GM19238 (cell line): ENCODE results near the gene NUDT14.

ENCODE experiments used
- DNase-seq: peaks from one replicate; pipeline ENCODE4 v3.0.0; 2011; ENCODE audit warnings: low spot score; ENCODE audit not compliant: insufficient read length

NUDT14 gene

DNA sequence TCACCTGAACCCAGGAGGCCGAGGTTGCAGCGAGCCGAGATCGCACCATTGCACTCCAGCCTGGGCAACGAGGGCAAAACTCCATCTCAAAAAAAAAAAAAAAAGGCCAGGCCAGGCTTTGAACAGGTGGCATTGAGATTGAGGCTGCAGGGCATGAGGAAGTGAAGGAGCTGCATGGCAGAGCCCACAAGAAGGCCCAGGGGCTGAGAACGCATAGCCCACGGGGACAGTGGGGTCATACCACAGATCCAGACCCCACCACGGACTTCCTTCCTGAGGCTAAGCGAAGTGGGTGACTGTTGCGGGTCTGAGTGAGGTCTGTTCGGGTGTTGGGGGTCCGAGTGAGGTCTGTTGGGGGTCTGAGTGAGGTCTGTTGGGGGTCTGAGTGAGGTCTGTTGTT lies 20.3 kb downstream of the NUDT14 start:
- DNase-seq, result no peak

DNA sequence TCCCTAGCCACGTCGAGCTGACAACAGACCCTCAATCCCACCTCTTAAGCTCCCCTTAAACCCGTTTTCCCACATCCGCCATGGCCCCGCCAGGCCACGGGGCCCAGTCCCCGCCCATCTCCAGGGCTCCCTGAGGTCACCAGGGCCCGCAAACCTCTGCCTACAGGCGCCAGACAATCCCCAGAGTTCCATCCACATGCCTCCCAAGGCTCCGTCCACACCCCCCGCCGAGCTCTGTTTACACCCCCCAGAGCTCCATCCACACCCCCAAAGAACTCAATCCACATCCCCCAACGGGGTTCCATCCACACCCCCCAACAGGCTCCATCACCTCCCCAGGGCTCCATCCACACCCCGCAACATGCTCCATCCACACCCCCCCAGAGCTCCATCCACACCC lies 21.8 kb downstream of the NUDT14 start:
- DNase-seq, result no peak

DNA sequence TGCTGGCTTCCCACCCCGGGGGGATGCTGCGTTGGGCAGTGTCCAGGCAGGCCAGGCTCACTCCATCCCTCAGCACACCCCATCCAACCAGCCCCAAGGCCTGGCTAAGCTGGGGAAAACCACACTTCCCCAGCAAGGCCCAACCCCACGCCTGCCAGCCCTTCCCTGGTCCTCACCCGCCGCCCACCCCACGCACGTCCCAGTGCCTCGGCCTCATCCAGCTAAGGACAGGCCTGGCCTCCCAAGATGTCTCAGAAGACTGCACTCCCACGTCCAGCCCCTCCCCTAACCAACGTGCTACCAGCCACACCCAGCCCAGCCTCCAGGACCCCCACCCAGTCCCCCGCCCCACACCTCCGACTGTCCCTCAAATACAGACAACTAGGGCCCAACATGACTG lies 22.3 kb downstream of the NUDT14 start:
- DNase-seq, result no peak

DNA sequence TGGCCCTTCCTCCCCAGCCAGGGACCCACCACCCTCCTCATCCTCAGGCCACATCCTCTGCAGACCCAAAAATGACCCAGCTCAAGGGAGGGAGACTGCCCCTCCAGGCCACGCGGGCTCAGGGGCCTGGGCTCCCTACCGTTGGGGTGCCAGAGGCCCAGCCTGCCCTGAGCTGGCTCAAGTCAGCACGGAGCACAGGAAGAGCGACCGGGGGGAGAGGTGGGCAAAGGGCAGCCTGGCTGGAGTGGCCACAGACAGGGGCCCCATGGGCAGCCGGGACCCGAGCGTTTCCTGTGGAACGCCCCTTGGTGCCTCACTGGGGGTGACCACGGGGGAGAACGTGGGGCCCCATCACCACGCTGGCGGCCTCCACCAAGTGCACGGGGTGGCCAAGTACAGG lies 23.2 kb downstream of the NUDT14 start:
- DNase-seq, result no peak

GRCh38 chr14:105156414-105157375 lies 24.4 kb downstream of the NUDT14 start:
- DNase-seq, result no peak

DNA sequence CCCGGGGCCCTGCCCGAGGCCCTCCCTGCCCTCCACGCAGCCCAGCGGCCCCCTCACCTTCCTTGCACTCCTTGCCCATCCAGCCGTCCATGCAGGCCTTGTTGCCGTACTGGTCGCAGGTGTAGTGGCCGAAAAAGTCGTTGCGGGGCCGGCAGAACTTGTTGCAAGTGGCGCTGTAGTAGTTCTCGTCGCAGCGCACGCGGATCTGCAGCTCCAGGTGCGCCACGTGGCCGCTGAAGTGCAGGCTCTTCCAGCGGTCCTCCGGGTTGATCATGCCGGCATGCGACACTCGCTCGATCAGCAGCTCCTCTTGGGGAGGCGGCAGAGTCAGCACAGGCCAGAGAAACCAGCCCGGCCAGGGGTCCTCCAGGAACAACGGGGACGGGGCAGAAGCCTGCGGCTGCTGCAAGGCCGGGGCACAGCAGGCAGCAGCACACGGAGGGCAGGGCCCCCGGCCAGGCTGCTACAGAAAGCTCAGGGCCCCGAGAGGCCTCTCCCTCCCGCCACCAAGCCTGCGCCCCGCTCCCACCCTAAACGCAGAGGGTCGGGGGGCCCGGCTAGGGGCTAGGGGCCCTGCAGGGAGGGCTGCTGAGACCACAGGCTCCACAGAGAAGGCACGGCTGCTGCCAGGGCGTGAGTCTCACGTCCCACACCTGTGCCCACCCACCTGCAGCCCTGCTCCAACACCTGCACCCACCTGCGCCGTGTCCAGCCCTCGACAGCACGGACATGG lies 25.3 kb downstream of the NUDT14 start:
- DNase-seq, result no peak

DNA sequence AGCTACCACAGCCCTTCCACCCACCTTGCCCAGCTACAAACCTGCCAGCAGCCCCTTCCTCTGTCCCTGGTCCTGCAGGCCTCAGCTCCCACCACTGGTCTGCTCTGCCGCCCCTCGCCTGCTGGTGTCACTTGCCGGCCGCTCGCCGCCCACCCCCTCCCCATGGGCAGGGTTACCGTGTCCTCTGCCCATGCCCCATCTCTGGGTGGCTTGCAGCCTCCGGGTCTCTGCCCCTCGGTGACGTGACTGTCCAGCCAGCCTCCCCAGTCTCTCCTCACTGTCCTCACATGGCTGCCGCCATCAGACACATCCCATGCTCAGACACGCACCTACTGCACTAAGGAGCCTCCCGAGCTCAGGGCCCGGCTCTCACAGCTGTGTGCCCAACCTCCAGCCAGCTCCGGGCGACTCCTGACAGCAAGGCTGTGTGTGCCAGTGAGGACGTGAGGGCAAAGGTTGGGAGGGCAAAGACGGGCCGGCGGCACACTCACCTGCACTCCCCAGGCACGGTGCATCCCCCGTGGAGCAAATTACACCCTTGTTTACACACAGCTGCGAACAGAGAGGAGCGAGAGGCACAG lies 26.0 kb downstream of the NUDT14 start:
- DNase-seq, result no peak

DNA sequence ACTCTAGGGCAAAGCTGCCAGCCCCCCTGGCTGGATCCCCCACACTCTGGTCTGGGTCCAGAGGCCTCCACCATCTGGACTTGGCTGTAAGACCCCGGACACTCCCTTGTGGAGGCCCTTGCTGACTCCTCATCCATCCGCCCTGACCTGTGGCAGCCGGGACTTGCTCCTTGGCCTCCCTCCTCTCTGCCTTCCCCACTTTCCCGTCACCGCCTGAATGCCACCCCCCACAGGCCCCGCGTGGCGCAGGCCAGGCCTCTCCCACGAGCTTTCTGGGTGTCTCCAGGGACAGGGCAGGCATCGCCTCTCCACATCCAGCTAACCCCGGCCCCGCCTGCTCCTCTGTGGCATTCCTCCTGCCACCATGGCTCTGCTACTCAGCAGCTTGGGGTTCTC lies 26.6 kb downstream of the NUDT14 start:
- no peak for DNase-seq

DNA sequence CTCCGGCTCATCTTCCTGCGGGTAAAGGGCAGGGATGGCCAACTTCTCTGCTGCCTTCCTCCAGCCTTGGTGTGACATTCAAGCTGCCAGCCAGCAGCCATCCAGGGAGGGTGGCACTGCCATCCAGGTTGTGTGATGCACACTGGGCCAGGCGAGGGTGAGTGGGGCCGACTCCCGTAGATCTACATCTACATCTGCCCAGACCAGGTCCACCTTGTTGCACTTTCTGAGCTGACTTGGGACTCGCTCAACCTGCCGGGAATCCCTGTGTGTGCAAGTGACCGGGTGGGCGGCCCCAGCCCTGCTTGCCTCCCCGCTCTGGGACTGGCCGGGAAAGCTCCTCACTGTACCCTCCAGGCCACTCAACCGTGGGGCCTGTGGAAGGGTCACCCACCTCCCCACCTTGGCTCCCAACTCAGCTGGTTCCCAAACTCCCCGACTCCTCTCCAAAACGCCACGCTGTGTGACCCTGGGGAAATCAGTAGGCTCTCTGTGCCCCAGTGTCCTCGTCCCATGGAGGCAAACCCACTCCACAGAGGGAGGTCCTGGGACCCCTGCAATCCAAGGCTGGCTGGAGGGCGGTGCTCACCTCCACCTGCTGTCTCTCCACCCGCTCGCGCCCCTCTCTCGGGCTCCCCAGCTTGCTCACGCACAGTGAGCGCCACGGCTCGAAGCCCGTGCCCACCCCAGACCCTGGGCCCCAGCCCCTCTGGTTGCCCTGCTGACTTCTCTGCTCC lies 27.2 kb downstream of the NUDT14 start:
- DNase-seq, result no peak

- no peak for DNase-seq
Measured at GRCh38 chr14:105153331-105153731, 27.8 kb downstream of the NUDT14 start.

DNA sequence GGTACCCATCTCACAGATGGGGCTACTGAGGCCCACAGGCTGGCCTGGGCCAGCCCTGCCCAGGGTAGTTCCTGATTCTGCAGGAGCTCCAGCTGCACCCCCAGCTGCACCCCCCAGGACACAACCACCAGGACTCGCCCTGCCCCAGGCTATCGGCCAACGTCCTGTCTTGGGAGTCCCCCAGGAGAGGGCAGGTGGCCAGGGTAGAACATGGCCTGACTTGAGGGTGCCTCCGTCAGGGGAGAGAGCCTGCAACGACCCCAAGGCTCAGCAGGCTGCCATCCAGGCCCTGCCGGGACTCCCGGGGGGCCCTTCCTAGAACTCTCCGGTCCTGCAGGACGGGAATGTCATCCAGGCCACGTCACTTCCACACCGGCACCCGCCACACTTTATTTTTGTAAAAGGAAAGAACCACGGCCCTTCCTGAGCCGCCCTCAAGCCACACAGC lies 28.3 kb downstream of the NUDT14 start:
- no peak for DNase-seq

GRCh38 chr14:105151838-105152793 lies 29.0 kb downstream of the NUDT14 start:
- no peak for DNase-seq

- DNase-seq, result no peak
Measured at GRCh38 chr14:105151084-105151837, 29.9 kb downstream of the NUDT14 start.

- no peak for DNase-seq
Measured at GRCh38 chr14:105150368-105151083, 30.6 kb downstream of the NUDT14 start.

- DNase-seq, result no peak
Measured at GRCh38 chr14:105150026-105150367, 31.1 kb downstream of the NUDT14 start.

DNA sequence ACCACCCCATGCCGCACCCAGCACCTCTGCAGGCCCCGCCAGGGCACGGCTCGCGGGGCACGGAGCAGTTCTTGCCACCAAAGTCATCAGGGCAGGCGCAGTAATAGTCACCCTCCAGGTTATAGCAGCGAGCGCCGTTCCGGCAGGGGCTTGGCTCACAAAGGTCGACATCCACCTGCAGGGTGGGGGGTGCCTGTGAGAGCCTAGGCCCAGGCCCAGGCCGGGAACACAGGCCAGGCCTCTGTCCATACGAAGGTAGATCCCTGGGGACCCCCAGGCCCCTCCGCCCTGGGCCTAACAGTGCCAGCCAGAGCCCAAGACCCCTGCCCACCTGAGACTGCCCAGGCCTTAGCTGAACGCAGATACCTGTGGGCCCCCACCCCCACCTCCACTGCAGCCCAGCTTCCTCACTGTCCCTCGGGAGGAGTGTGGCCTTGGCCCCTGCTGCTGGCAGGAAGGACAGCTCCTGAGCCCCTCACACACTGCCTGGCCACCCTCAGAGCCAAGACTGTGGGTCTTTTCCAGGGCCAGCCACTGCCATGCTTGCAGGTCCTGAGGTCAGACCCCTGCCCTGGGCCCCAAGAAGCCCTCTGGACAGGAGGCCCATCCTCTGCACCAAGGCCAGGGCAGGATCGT lies 31.8 kb downstream of the NUDT14 start:
- DNase-seq, result no peak

DNA sequence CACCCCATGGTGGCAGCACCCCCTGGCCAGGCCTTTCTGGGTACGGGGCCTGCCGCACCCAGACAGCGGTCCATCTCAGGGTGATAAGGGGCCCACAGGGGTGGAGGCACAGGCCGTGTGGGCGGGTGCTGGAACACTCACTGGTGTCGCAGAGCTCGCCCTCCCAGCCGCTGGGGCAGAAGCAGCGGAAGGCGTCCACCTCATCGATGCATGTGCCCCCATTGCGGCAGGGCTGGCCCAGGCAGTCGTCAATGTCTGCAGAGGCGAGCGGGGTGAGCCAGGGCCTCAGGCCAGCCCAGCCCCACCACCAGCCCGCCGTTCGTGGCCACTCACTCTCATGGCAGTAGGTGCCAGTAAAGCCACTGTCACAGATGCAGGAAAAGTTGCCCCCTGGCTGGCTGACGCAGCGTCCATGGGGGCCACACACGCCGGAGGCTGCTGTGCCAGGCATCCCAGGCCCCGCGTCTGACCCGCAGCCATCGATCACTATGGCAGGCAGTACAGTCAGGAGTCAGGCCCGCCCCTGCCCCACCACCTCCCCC lies 32.4 kb downstream of the NUDT14 start:
- no peak for DNase-seq
